Right lobe of liver (tissue), 4 donors: ENCODE data around the gene CACNA1F.

Experiments used
- POLR2A ChIP-seq: fragments of 450-650 bp; IDR thresholded peaks from one replicate; pipeline ENCODE4 v1.6.1; 2017; ENCODE audit warnings: antibody characterized with exemption, mild to moderate bottlenecking
- TF ChIP-seq, protein P1 (sequence below), 4 donors: fragments of 200-600 bp in 3 of 4; fragments of 450-650 bp in 1 of 4; IDR thresholded peaks; one replicate each; pipeline versions ENCODE4 v1.5.1 to v1.8.0; 2016 to 2022; ENCODE audit warnings: antibody characterized with exemption in 4 of 4, mild to moderate bottlenecking in 2 of 4
- donor health status: DM: no; HTN: no; CAD: no.
- donor health status: DM: no; HTN: no; CAD: no.
- donor health status: DM: no; HTN: yes; CAD: no.

DNA sequence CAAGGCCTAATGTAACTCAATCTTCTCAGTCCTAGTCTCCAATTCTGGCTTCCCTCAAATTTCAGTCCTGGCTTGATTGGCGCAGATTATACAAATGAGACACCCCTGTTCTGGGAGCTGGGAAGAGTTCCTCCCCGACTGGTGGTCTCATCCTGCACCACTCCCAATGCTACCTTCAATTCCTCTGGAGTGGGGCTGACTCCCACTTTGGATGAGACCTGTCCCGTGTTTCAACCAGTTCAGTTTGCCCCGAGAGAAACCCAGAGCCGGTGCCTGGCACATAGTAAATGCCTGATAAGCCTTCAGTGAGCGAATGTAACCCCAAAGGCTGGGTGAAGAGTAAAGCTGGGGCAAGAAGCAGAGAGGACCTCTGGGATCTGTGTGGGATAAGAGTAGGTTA, 29.1 kb downstream of the CACNA1F start:
- no peak for TF ChIP-seq POLR2A
- TF ChIP-seq, protein P1, sequence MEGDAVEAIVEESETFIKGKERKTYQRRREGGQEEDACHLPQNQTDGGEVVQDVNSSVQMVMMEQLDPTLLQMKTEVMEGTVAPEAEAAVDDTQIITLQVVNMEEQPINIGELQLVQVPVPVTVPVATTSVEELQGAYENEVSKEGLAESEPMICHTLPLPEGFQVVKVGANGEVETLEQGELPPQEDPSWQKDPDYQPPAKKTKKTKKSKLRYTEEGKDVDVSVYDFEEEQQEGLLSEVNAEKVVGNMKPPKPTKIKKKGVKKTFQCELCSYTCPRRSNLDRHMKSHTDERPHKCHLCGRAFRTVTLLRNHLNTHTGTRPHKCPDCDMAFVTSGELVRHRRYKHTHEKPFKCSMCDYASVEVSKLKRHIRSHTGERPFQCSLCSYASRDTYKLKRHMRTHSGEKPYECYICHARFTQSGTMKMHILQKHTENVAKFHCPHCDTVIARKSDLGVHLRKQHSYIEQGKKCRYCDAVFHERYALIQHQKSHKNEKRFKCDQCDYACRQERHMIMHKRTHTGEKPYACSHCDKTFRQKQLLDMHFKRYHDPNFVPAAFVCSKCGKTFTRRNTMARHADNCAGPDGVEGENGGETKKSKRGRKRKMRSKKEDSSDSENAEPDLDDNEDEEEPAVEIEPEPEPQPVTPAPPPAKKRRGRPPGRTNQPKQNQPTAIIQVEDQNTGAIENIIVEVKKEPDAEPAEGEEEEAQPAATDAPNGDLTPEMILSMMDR (IDR thresholded peaks at IDR 0.05): no peak
